Endothelial cell of umbilical vein (primary cell): ENCODE measurements around the gene NTMT2. TPM values are rescaled to one million over a fixed set of nuclear protein-coding genes. Genes with fewer than 3 reads are reported as not detected.

Source experiments
- BruUV-seq: library from RNA; stranded (reverse); fragments of 400-500 nt; replicated peaks from 2 replicates; lab custom pipeline; 2021; lab: Mats Ljungman, UMichigan
- CTCF ChIA-PET: fragments of 300-600, 350-600 bp; sonication (Branson Sonifier 250); formaldehyde crosslinking; loops from one replicate; lab custom pipeline; 2021; ENCODE audit warnings: antibody characterized with exemption, inconsistent platforms; lab: Charles Lee
- POLR2A ChIA-PET: fragments of 300-600, 350-600 bp; sonication (Branson Sonifier 250); formaldehyde crosslinking; loops from one replicate; lab custom pipeline; 2021; ENCODE audit warnings: antibody characterized with exemption, inconsistent platforms; lab: Charles Lee
- DNase-seq: peaks from one replicate; pipeline ENCODE4 v3.0.0-alpha.2; 2011; ENCODE audit warnings: low read depth, low spot score
- FAIRE-seq: peaks from 2 replicates; lab custom pipeline; 2011; peaks lifted over from hg19 to GRCh38; lab: Jason Lieb, UNC
- H2AFZ ChIP-seq: 2 replicates; pipeline ENCODE4 v1.6.0; 2012; ENCODE audit warnings: low read depth, low read length, control low read depth, inconsistent platforms
- H3K27ac ChIP-seq: 2 replicates; pipeline ENCODE4 v1.5.1; 2011; ENCODE audit warnings: low read depth, mild to moderate bottlenecking, control low read depth, low read length, moderate library complexity; ENCODE audit not compliant: insufficient read depth
- H3K27me3 ChIP-seq, 2 experiments: 2 replicates each; pipeline versions ENCODE4 v1.6.0 to v1.6.1; 2011; ENCODE audit warnings: low read length in 2 of 2, mixed read lengths in 1 of 2; ENCODE audit not compliant: control insufficient read depth in 2 of 2, insufficient read depth in 2 of 2
- H3K36me3 ChIP-seq, 2 experiments: 2 replicates in 1 of 2; 3 replicates in 1 of 2; pipeline ENCODE4 v1.5.1; 2011; ENCODE audit warnings: low read length in 2 of 2, mild to moderate bottlenecking in 1 of 2, moderate library complexity in 1 of 2; ENCODE audit not compliant: control insufficient read depth in 2 of 2, insufficient read depth in 2 of 2; ENCODE audit errors: extremely low read depth in 1 of 2
- H3K4me1 ChIP-seq: 3 replicates; pipeline ENCODE4 v1.5.1; 2011; ENCODE audit warnings: mild to moderate bottlenecking, low read length; ENCODE audit not compliant: control insufficient read depth, insufficient read depth; ENCODE audit errors: extremely low read depth
- H3K4me2 ChIP-seq: 2 replicates; pipeline ENCODE4 v1.6.1; 2011; ENCODE audit warnings: low read length, control low read depth, mixed read lengths; ENCODE audit not compliant: insufficient read depth
- H3K4me3 ChIP-seq, 3 experiments: fragments of 200-600 bp in 1 of 3; sonication (generic), shearing (Covaris generic) in 1 of 3; replicated peaks in 1 of 3; 2 replicates each; pipeline ENCODE4 v1.5.1; 2011 to 2016; ENCODE audit warnings: control low read depth in 3 of 3, low read length in 3 of 3, mild to moderate bottlenecking in 2 of 3, inconsistent platforms in 1 of 3, low read depth in 1 of 3, moderate library complexity in 1 of 3; ENCODE audit not compliant: insufficient read depth in 1 of 3
- H3K79me2 ChIP-seq: 2 replicates; pipeline ENCODE4 v1.6.0; 2012; ENCODE audit warnings: low read length, inconsistent platforms; ENCODE audit not compliant: control insufficient read depth, insufficient read depth
- H3K9ac ChIP-seq: replicated peaks from 2 replicates; pipeline ENCODE3; 2011; ENCODE audit warnings: low read length, control low read depth; ENCODE audit not compliant: insufficient read depth; ENCODE audit errors: extremely low read depth
- H3K9me1 ChIP-seq: replicated peaks from 3 replicates; pipeline ENCODE4 v1.6.0; 2011; ENCODE audit warnings: mild to moderate bottlenecking, low read length; ENCODE audit not compliant: control insufficient read depth, insufficient read depth; ENCODE audit errors: extremely low read depth
- H3K9me3 ChIP-seq: replicated peaks from 2 replicates; pipeline ENCODE4 v1.5.1; 2012; ENCODE audit warnings: low read length, inconsistent platforms; ENCODE audit not compliant: control insufficient read depth, insufficient read depth
- H4K20me1 ChIP-seq: replicated peaks from 2 replicates; pipeline ENCODE3; 2011; ENCODE audit warnings: mild to moderate bottlenecking, low read length; ENCODE audit not compliant: control insufficient read depth, insufficient read depth; ENCODE audit errors: extremely low read depth
- CTCF ChIP-seq, 2 donors: IDR thresholded peaks; 1 replicate in 1 of 2; 2 replicates in 1 of 2; pipeline ENCODE4 v1.5.1; 2011; ENCODE audit warnings: low read length in 2 of 2, mild to moderate bottlenecking in 2 of 2, moderate library complexity in 2 of 2, control low read depth in 1 of 2, inconsistent platforms in 1 of 2, low read depth in 1 of 2; ENCODE audit not compliant: insufficient read depth in 1 of 2; ENCODE audit errors: extremely low read depth in 1 of 2
- EZH2 ChIP-seq: IDR thresholded peaks from 2 replicates; pipeline ENCODE4 v1.6.1; 2012; ENCODE audit warnings: borderline replicate concordance, low read depth, mild to moderate bottlenecking, moderate library complexity, low read length, inconsistent platforms; ENCODE audit not compliant: severe bottlenecking
- FOS ChIP-seq: IDR thresholded peaks from 2 replicates; pipeline ENCODE4 v1.6.1; 2011; ENCODE audit warnings: mild to moderate bottlenecking, low read length, moderate library complexity, borderline replicate concordance; ENCODE audit not compliant: insufficient read depth
- GATA2 ChIP-seq: IDR thresholded peaks from 2 replicates; pipeline ENCODE4 v1.7.0; 2011; ENCODE audit warnings: low read depth, mild to moderate bottlenecking, moderate library complexity, mixed read lengths, low read length; ENCODE audit not compliant: insufficient read length, insufficient read depth
- JUN ChIP-seq: IDR thresholded peaks from 2 replicates; pipeline ENCODE4 v1.6.1; 2011; ENCODE audit warnings: borderline replicate concordance, low read depth; ENCODE audit not compliant: insufficient read length, insufficient read depth
- MAX ChIP-seq: IDR thresholded peaks from 2 replicates; pipeline ENCODE4 v1.6.1; 2011; ENCODE audit not compliant: insufficient read depth, insufficient read length
- MYC ChIP-seq: IDR thresholded peaks from one replicate; pipeline ENCODE4 v1.6.1; 2011; ENCODE audit warnings: mild to moderate bottlenecking, low read depth, low read length
- POLR2A ChIP-seq: IDR thresholded peaks from 2 replicates; pipeline ENCODE4 v1.6.1; 2012; ENCODE audit warnings: low read depth, mild to moderate bottlenecking, control low read depth, low read length
- POLR2AphosphoS5 ChIP-seq: IDR thresholded peaks from 2 replicates; pipeline ENCODE4 v1.6.1; 2012; ENCODE audit warnings: low read depth, mild to moderate bottlenecking, control low read depth, low read length, moderate library complexity; ENCODE audit not compliant: insufficient read depth
- dilution Hi-C: fragments of 300-500 bp; cut with MboI; formaldehyde crosslinking; loops from one replicate; pipeline ENCODE4 v1.15.0; 2019; ENCODE audit warnings: low sequenced_read_pairs; ENCODE audit not compliant: extremely low pct_ligation_motif_present
- intact Hi-C: fragments of 100-400 bp; cut with micrococcal nuclease; formaldehyde crosslinking; loops from one replicate; pipeline ENCODE4 v1.10.0; 2022
- polyA plus RNA-seq, 4 experiments: library from polyadenylated mRNA; depleted of rRNA in 3 of 4; stranded (reverse) in 3 of 4; unstranded in 1 of 4; fragments of >200 nt; gene quantifications; 2 replicates each; pipeline versions ENCODE4 v1.2.1 to v1.2.3, GENCODE V29; 2011 to 2012; ENCODE audit warnings: missing spikeins in 1 of 4
- total RNA-seq: library from RNA; stranded (reverse); gene quantifications from 2 replicates; pipeline ENCODE4 v1.2.3, GENCODE V29; 2021

Gene NTMT2
- total and polyA plus RNA-seq, 2 donors (not counting 3 experiments of a cell fraction or from before 2014, with no cell fraction given): not detected

- intact Hi-C loops: no loop called here
Measured at GRCh38 chr1:170175484-170175883, 29.7 kb downstream of the NTMT2 start.

More at GRCh38 chr1:170175484-170175883, 29.7 kb downstream of the NTMT2 start:
- DNase-seq: no peak
- Histone ChIP-seq H3K27ac (no peak overlapping the region), H3K9me1 (no peaks in the 10 kb centered on the region), H3K9me3 (no peaks in the 10 kb centered on the region), H3K4me3 (no peak overlapping the region), H4K20me1 (no peaks in the 10 kb centered on the region), H3K9ac (no peak overlapping the region), H2AFZ (no peak overlapping the region), H3K27me3 (no peaks in the 10 kb centered on the region), H3K36me3 (no peaks in the 10 kb centered on the region), H3K4me2 (no peak overlapping the region), H3K79me2 (no peaks in the 10 kb centered on the region), H3K4me1 (no peaks in the 10 kb centered on the region)
- FAIRE-seq: no peak
- no TSS peak for BruUV-seq
- CTCF ChIA-PET: no interaction called here
- POLR2A ChIA-PET: no interaction called here
- TF ChIP-seq MAX: no peak
- no peak for TF ChIP-seq POLR2A
- TF ChIP-seq CTCF (IDR thresholded peaks at IDR 0.05; ENCODE audit: extremely low read depth in 1 of 2, insufficient read depth in 1 of 2, low read depth in 1 of 2, low read length in 2 of 2): no peak
- no peak for TF ChIP-seq GATA2
- TF ChIP-seq POLR2AphosphoS5: no peak
- TF ChIP-seq JUN: no peak
- TF ChIP-seq MYC: no peak
- no peak for TF ChIP-seq EZH2
- no peak for TF ChIP-seq FOS
- dilution Hi-C loops: no loop called here
